IMR-90 (cell line): ENCODE measurements around the gene XPO6. TPM values are rescaled to one million over a fixed set of nuclear protein-coding genes. Genes with fewer than 3 reads are reported as not detected.

Experiments
- ATAC-seq: fragments of 200-7000 bp; cut with Tn5 transposase; 2 replicates; pipeline ENCODE4 v1.9.1; 2020; ENCODE audit warnings: low read depth, mild to moderate bottlenecking, moderate library complexity
- BruUV-seq: library from RNA; stranded (reverse); fragments of 400-500 nt; replicated peaks from 2 replicates; lab custom pipeline; 2021; lab: Mats Ljungman, UMichigan
- CTCF ChIA-PET: fragments of 300-600 bp; formaldehyde crosslinking; extraction: SDS; loops from one replicate; lab custom pipeline; 2021; ENCODE audit warnings: antibody characterized with exemption; lab: Yijun Ruan, JAX
- POLR2A ChIA-PET: fragments of 300-600 bp; sonication (Branson Sonifier 250); formaldehyde crosslinking; loops from one replicate; lab custom pipeline; 2022; ENCODE audit warnings: antibody characterized with exemption; ENCODE audit not compliant: unreplicated experiment; lab: Charles Lee
- DNase-seq: peaks from one replicate; pipeline ENCODE4 v3.0.0; 2013
- H2AFZ ChIP-seq: replicated peaks from 2 replicates; pipeline ENCODE3; 2013; ENCODE audit warnings: low read length, mild to moderate bottlenecking; ENCODE audit not compliant: poor library complexity
- H2AK5ac ChIP-seq: 2 replicates; pipeline ENCODE4 v1.6.1; 2013; ENCODE audit warnings: low read depth, low read length, inconsistent platforms
- H2AK9ac ChIP-seq: replicated peaks from 2 replicates; pipeline ENCODE3; 2013; ENCODE audit warnings: mild to moderate bottlenecking, low read depth, low read length, moderate library complexity; ENCODE audit not compliant: poor library complexity
- H2BK120ac ChIP-seq: 2 replicates; pipeline ENCODE4 v1.6.1; 2013; ENCODE audit warnings: low read depth, low read length, inconsistent platforms
- H2BK15ac ChIP-seq: 3 replicates; pipeline ENCODE4 v1.6.1; 2013; ENCODE audit warnings: low read depth, low read length, inconsistent platforms
- H2BK20ac ChIP-seq: 2 replicates; pipeline ENCODE4 v1.6.1; 2013; ENCODE audit warnings: low read depth, mild to moderate bottlenecking, inconsistent platforms, low read length, moderate library complexity
- H2BK5ac ChIP-seq: 2 replicates; pipeline ENCODE4 v1.6.1; 2013; ENCODE audit warnings: mild to moderate bottlenecking, low read depth, low read length, inconsistent platforms; ENCODE audit not compliant: poor library complexity, severe bottlenecking
- H3K14ac ChIP-seq: replicated peaks from 2 replicates; pipeline ENCODE4 v1.6.1; 2013; ENCODE audit warnings: low read depth, low read length, inconsistent platforms
- H3K18ac ChIP-seq: 2 replicates; pipeline ENCODE4 v1.6.1; 2013; ENCODE audit warnings: low read depth, low read length, control low read depth
- H3K23ac ChIP-seq: 2 replicates; pipeline ENCODE4 v1.6.1; 2013; ENCODE audit warnings: low read depth, low read length, inconsistent platforms
- H3K27ac ChIP-seq: 2 replicates; pipeline ENCODE4 v1.5.1; 2013; ENCODE audit warnings: mild to moderate bottlenecking, control low read depth, low read length; ENCODE audit not compliant: insufficient read depth
- H3K27me3 ChIP-seq: 2 replicates; pipeline ENCODE4 v1.6.1; 2013; ENCODE audit warnings: low read length; ENCODE audit not compliant: control insufficient read depth, insufficient read depth
- H3K36me3 ChIP-seq: 2 replicates; pipeline ENCODE4 v1.6.1; 2013; ENCODE audit warnings: low read length, mixed read lengths; ENCODE audit not compliant: control insufficient read depth, insufficient read depth
- H3K4ac ChIP-seq: 2 replicates; pipeline ENCODE4 v1.6.1; 2013; ENCODE audit warnings: low read depth, low read length, inconsistent platforms
- H3K4me1 ChIP-seq: 2 replicates; pipeline ENCODE4 v1.6.1; 2013; ENCODE audit warnings: low read length, mixed read lengths; ENCODE audit not compliant: control insufficient read depth, insufficient read depth
- H3K4me2 ChIP-seq: 2 replicates; pipeline ENCODE4 v1.6.1; 2013; ENCODE audit warnings: low read depth, mild to moderate bottlenecking, control low read depth, low read length, moderate library complexity
- H3K4me3 ChIP-seq: 2 replicates; pipeline ENCODE4 v1.5.1; 2013; ENCODE audit warnings: low read depth, mild to moderate bottlenecking, control low read depth, low read length, moderate library complexity; ENCODE audit not compliant: insufficient read depth
- H3K56ac ChIP-seq: 2 replicates; pipeline ENCODE4 v1.6.1; 2013; ENCODE audit warnings: low read length, inconsistent platforms; ENCODE audit not compliant: insufficient read depth; ENCODE audit errors: extremely low read depth
- H3K79me1 ChIP-seq, 2 experiments: 2 replicates each; pipeline ENCODE4 v1.6.1; 2013; ENCODE audit warnings: low read length in 2 of 2, inconsistent platforms in 1 of 2, low read depth in 1 of 2
- H3K9ac ChIP-seq: 2 replicates; pipeline ENCODE4 v1.6.1; 2013; ENCODE audit warnings: low read depth, low read length, control low read depth
- H3K9me1 ChIP-seq: 2 replicates; pipeline ENCODE4 v1.6.1; 2013; ENCODE audit warnings: low read length, inconsistent platforms; ENCODE audit not compliant: insufficient read depth
- H3K9me3 ChIP-seq: 2 replicates; pipeline ENCODE4 v1.6.1; 2013; ENCODE audit warnings: low read length; ENCODE audit not compliant: control insufficient read depth, insufficient read depth
- H4K20me1 ChIP-seq: 2 replicates; pipeline ENCODE4 v1.6.1; 2013; ENCODE audit warnings: low read length, inconsistent platforms; ENCODE audit not compliant: insufficient read depth
- H4K5ac ChIP-seq: 2 replicates; pipeline ENCODE4 v1.6.1; 2013; ENCODE audit warnings: mild to moderate bottlenecking, low read depth, low read length, control low read depth
- H4K8ac ChIP-seq, 2 experiments: 2 replicates each; pipeline ENCODE4 v1.6.1; 2013; ENCODE audit warnings: low read depth in 2 of 2, low read length in 2 of 2, control low read depth in 1 of 2, inconsistent platforms in 1 of 2
- H4K91ac ChIP-seq: 2 replicates; pipeline ENCODE4 v1.6.1; 2013; ENCODE audit warnings: low read depth, low read length, inconsistent platforms; ENCODE audit not compliant: insufficient read depth
- BHLHE40 ChIP-seq: fragments of 150-350 bp; IDR thresholded peaks from 2 replicates; pipeline ENCODE4 v1.6.1; 2016; ENCODE audit warnings: mild to moderate bottlenecking, low read depth, low read length
- MAZ ChIP-seq: IDR thresholded peaks from 2 replicates; pipeline ENCODE4 v1.6.1; 2012; ENCODE audit warnings: low read depth, mild to moderate bottlenecking, low read length, improper control_type of control experiment, moderate library complexity, borderline replicate concordance
- MXI1 ChIP-seq: IDR thresholded peaks from 2 replicates; pipeline ENCODE4 v1.6.1; 2012; ENCODE audit warnings: low read depth, mild to moderate bottlenecking, low read length, moderate library complexity, borderline replicate concordance
- POLR2A ChIP-seq: IDR thresholded peaks from 2 replicates; pipeline ENCODE4 v1.6.1; 2012; ENCODE audit warnings: mild to moderate bottlenecking, low read depth, low read length
- RCOR1 ChIP-seq: IDR thresholded peaks from 2 replicates; pipeline ENCODE4 v1.6.1; 2012; ENCODE audit warnings: mild to moderate bottlenecking, low read length, improper control_type of control experiment; ENCODE audit not compliant: insufficient replicate concordance
- RFX5 ChIP-seq: IDR thresholded peaks from 2 replicates; pipeline ENCODE4 v1.8.0; 2012; ENCODE audit warnings: low read depth, mild to moderate bottlenecking, low read length, moderate library complexity
- SMC3 ChIP-seq: fragments of 150-350 bp; IDR thresholded peaks from 2 replicates; pipeline ENCODE4 v1.6.1; 2016; ENCODE audit warnings: low read depth, mild to moderate bottlenecking, antibody characterized with exemption, low read length, moderate library complexity
- WGBS, 2 experiments: methylation state at CpG; one replicate each; pipeline versions ENCODE4 v1.1.5 to v1.1.7; 2013; ENCODE audit warnings: missing lambda C conversion rate in 2 of 2; ENCODE audit not compliant: insufficient read length in 1 of 2; ENCODE audit errors: extremely low coverage in 2 of 2; 5-methylcytosine and 5-hydroxymethylcytosine counted together
- dilution Hi-C: fragments of 300-500 bp; cut with HindIII; formaldehyde crosslinking; loops from one replicate; pipeline ENCODE4 v1.14.3; 2018; ENCODE audit warnings: low sequenced_read_pairs; ENCODE audit not compliant: unreplicated experiment
- in situ Hi-C: fragments of 300-500 bp; cut with MboI; formaldehyde crosslinking; loops from 3 replicates; pipeline ENCODE4 v1.14.3; 2019; ENCODE audit warnings: low sequenced_read_pairs, inconsistent platforms, mixed read lengths
- intact Hi-C: fragments of 100-400 bp; cut with micrococcal nuclease; formaldehyde crosslinking; loops from 2 replicates; pipeline ENCODE4 v1.10.0; 2022
- polyA plus RNA-seq, 3 experiments: library from polyadenylated mRNA; depleted of rRNA; stranded (reverse); fragments of >200 nt; gene quantifications; 2 replicates each; pipeline ENCODE4 v1.2.3, GENCODE V29; 2012; ENCODE audit warnings: low replicate concordance in 1 of 3
- total RNA-seq: library from RNA; depleted of rRNA; stranded (reverse); fragments of >200 nt; gene quantifications from 2 replicates; pipeline ENCODE4 v1.2.3, GENCODE V29; 2012
- TF ChIP-seq, protein P1 (sequence below): conservative IDR thresholded peaks from 2 replicates; pipeline ENCODE4 v1.5.1; 2012; ENCODE audit warnings: mild to moderate bottlenecking, low read depth, low read length, improper control_type of control experiment

Gene XPO6
- total and polyA plus RNA-seq, 2 of the 4 experiments (the other 2 are of a cell fraction) = 108 to 184 TPM

DNA sequence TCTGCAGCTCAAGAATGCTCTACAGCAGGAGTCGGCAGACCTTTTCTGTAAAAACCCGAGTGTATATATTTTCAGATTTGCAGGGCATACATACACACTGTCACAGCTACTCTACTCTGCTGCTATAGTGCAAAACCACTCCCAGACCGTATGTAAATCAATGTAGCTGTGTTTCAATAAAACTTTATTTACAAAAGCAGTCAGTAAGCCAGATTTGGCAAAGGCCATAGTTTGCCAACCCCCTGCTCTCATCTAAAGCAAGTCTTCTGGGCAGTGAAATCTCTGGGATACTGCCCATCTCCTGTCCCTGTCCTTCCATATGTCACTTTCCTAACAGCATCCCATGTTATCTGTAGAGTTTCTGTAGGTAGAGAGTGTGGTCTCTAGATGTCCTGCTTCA lies 91.0 kb downstream of the XPO6 start:
- Histone ChIP-seq H3K56ac (no peak overlapping the region), H3K79me1 (peaks cover 17 to 37% of the 10 kb centered on the region in 2 experiments), H3K4ac (no peak overlapping the region), H3K18ac (no peak overlapping the region), H3K9me3 (no peaks in the 10 kb centered on the region), H3K27me3 (no peaks in the 10 kb centered on the region), H2BK15ac (no peak overlapping the region), H4K8ac (no peak overlapping the region), H2AK9ac (no peak overlapping the region), H2BK20ac (no peak overlapping the region), H3K27ac (no peak overlapping the region), H4K5ac (no peak overlapping the region), H3K4me3 (no peak overlapping the region), H3K9ac (no peak overlapping the region), H4K20me1 (no peaks in the 10 kb centered on the region), H3K4me2 (no peak overlapping the region), H3K36me3 (peaks cover 61% of the 10 kb centered on the region), H4K91ac (no peak overlapping the region), H3K4me1 (no peaks in the 10 kb centered on the region), H3K14ac (no peak overlapping the region), H2BK5ac (no peak overlapping the region), H2AFZ (no peak overlapping the region), H3K23ac (no peak overlapping the region), H2BK120ac (no peak overlapping the region), H3K9me1 (no peaks in the 10 kb centered on the region; the same call in 1 of the 2 replicates), H2AK5ac (no peak overlapping the region)
- TF ChIP-seq RFX5 (no peak), MAZ (no peak), BHLHE40 (no peak), POLR2A (no peak), RCOR1 (no peak), SMC3 (no peak), MXI1 (no peak)
- TF ChIP-seq, protein P1, sequence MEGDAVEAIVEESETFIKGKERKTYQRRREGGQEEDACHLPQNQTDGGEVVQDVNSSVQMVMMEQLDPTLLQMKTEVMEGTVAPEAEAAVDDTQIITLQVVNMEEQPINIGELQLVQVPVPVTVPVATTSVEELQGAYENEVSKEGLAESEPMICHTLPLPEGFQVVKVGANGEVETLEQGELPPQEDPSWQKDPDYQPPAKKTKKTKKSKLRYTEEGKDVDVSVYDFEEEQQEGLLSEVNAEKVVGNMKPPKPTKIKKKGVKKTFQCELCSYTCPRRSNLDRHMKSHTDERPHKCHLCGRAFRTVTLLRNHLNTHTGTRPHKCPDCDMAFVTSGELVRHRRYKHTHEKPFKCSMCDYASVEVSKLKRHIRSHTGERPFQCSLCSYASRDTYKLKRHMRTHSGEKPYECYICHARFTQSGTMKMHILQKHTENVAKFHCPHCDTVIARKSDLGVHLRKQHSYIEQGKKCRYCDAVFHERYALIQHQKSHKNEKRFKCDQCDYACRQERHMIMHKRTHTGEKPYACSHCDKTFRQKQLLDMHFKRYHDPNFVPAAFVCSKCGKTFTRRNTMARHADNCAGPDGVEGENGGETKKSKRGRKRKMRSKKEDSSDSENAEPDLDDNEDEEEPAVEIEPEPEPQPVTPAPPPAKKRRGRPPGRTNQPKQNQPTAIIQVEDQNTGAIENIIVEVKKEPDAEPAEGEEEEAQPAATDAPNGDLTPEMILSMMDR = no peak
- POLR2A ChIA-PET = no interaction called here
- in situ Hi-C loops = no loop called here
- dilution Hi-C loops = no loop called here
- no TSS peak for BruUV-seq
- WGBS, 2 experiments = 80% methylated on average over 1 of the region's 3 CpGs; no CpG with 5 or more reads in 1 of the 2 experiments
- CTCF ChIA-PET = no interaction called here
- ATAC-seq (no peak), DNase-seq (no peak)
- intact Hi-C loops = no loop called here
